ENCODE results near the gene KCNMA1.

DNA sequence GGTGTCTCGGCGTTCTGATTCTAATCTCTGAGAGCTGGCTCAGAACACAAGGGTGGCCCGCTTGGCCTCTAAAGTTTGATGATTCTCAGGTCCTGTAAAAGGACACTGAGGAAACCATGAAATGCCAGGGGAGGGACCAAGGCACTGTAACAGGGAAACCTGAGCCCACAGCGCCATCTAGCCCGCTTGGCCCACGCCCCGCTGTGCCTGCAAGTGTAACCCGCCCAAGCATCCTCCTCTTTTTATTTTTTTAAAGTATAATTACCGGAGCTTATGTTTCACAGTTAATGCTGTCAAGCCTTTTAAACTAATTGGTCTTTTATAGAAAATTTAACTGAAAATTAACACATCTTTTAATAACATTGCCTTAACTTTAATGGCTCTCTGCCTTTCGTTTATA is 734.7 kb downstream of the KCNMA1 start:
- no peak for TF ChIP-seq YY1 (IDR thresholded peaks at IDR 0.05; ENCODE audit: insufficient read depth, insufficient read length)
- no peak for TF ChIP-seq ZNF274 (IDR thresholded peaks at IDR 0.05; ENCODE audit: low read depth, low read length)

Measured in NT2/D1 (cell line).